WTC11 (cell line): Measurements from ENCODE around the gene SLC38A1.

Source experiments
- GABPB1 ChIP-seq: sonication (generic); formaldehyde crosslinking; IDR thresholded peaks from 2 replicates; pipeline ENCODE4 v1.8.1; 2023; ENCODE audit warnings: mild to moderate bottlenecking, missing genetic modification reagents
- TF ChIP-seq, protein P1 (sequence below): fragments of 200-600 bp; IDR thresholded peaks from 2 replicates; pipeline ENCODE4 v1.8.0; 2022; ENCODE audit warnings: antibody characterized with exemption

DNA sequence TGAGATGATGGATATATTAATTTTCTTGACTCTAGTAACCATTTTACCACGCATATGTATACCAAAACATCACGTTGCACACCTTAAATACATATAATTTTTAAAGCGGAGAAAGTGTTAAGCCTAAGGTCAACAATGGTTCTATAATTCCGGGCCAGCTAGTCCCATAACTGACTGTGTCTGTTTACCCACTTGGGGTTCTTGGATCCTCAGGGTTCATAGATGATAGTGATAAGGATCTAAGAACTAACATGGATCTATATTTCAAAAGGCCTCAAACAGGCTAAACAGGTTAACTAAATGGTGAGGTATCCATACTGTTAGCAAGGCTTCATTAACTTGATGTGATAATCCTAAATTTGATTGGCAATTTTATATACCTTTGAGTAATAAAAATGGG is 9.8 kb downstream of the SLC38A1 start:
- TF ChIP-seq, protein P1, sequence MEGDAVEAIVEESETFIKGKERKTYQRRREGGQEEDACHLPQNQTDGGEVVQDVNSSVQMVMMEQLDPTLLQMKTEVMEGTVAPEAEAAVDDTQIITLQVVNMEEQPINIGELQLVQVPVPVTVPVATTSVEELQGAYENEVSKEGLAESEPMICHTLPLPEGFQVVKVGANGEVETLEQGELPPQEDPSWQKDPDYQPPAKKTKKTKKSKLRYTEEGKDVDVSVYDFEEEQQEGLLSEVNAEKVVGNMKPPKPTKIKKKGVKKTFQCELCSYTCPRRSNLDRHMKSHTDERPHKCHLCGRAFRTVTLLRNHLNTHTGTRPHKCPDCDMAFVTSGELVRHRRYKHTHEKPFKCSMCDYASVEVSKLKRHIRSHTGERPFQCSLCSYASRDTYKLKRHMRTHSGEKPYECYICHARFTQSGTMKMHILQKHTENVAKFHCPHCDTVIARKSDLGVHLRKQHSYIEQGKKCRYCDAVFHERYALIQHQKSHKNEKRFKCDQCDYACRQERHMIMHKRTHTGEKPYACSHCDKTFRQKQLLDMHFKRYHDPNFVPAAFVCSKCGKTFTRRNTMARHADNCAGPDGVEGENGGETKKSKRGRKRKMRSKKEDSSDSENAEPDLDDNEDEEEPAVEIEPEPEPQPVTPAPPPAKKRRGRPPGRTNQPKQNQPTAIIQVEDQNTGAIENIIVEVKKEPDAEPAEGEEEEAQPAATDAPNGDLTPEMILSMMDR: no peak
- TF ChIP-seq GABPB1 (CRISPR knock-in tag): no peak
